Erythroblast (primary cell): Measurements from ENCODE around the gene MGAT5B.

ENCODE experiments used
- DNase-seq, 2 experiments: peaks; one replicate each; lab custom pipeline; 2025; lab: John Stamatoyannopoulos, UW
- GATA1 ChIP-seq: IDR thresholded peaks from 2 replicates; pipeline ENCODE4 v1.6.1; 2011; ENCODE audit warnings: low read depth, mild to moderate bottlenecking, control low read depth, low read length, moderate library complexity
- POLR2A ChIP-seq: IDR thresholded peaks from 2 replicates; pipeline ENCODE4 v1.6.1; 2011; ENCODE audit warnings: mild to moderate bottlenecking, low read length

The MGAT5B gene

DNA sequence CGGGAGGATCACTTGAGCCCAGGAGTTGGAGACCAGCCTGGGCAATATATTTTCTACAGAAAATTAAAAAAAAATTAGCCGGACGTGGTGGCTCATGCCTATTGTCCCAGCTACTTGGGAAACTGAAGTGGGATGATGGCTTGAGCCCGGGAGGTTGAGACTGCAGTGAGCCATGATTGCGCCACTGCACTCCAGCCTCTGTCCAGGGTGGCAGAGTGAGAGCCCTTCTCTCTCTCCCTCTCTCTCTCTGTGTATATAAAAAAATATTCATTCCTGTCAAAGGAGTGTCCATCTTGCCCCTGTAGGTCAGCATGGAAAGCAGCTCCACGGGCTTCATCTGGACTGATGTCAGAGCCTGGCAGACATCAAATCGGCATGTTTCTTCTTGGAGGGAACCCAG lies 31.2 kb downstream of the MGAT5B start:
- TF ChIP-seq POLR2A (no peak), GATA1 (no peak)
- no peak for DNase-seq

DNA sequence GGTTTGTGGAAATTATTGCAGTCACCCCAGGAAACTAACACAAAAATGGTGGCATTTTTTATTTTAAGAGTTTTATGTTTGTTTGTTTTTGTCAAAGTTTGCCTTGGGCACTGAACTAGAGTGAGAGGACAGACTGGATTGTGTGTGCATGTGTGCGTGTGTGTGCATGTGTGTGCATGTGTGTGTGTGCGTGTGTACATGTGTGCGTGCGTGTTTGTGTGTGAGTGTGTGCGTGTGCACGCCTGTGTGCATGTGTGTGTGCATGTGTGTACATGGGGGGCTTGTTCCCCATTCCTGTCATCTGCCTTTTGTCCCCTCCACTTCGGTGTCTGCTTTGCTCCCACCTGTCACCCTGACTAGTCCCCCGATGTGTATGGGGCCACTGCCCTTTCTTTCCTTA lies 32.5 kb downstream of the MGAT5B start:
- TF ChIP-seq GATA1 = no peak
- no peak for TF ChIP-seq POLR2A

DNA sequence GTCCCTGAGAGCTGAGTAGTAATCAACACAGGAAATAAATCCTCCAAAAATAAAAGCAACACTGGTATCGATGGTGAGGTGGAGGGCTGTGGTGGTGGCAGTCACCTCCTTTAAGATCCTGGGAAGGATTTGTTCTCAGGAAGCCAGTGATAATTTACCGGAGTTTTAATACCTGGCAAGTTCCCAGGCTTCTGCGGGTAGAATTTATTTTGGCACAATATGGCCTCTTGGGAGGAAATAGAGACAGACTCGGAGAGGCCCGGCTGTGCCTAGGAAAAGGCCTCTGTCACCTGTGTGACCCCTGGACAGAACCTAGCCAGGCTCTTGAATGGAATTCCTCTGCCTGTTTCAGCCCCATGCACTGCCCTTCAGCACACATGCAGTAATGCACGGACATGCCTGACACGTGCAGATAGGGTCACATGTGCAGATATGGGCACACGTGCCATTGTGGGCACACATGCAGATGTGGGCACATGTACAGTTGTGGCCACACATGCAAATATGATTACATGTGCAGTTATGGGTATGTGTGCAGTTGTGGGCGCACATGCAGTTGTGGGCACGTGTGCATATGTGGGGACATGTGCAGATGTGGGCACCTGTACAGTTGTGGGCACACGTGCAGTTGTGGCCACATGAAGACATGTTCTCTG lies 33.5 kb downstream of the MGAT5B start:
- no peak for DNase-seq
- TF ChIP-seq GATA1 = no peak
- TF ChIP-seq POLR2A = no peak

More for the DNA sequence above, 32.5 kb downstream of the MGAT5B start:
- no peak for DNase-seq

DNA sequence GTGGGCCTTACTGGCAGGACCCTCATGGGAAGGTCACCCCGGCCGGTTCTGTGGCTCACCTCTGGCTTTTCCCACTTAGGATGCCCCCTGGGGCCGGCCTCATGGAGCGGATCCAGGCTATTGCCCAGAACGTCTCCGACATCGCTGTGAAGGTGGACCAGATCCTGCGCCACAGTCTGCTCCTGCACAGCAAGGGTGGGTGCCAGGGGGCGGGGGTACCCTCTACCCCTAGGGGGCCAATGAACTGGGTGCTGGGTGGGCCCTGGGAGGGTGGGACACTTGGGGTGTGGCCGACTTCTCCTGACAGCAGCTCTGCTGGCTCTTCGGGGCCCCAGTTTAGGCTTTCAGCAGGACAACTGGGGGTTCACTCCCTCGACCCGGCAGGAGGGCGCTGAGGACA lies 34.3 kb downstream of the MGAT5B start:
- DNase-seq = no peak
- TF ChIP-seq POLR2A (no peak), GATA1 (no peak)

DNA sequence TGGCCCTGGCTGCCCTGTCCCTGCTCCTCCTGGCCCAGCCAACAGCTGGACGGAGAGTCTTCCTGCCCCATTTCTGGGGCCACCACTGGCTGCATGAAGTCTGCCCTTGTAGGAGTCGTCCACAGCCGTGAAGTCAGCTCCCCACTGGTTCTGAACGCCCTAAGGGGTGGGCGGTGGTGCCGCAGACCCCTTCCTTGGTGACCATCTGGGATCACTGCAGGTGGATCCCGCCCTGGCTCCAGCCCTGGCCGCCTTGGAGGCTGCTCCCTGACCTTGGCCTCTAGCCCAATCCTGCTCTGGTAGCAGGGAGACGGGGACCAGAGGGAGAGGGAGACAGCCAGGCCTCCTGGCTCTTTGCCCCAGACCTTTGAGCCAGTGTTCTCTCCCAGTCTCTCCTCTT lies 35.4 kb downstream of the MGAT5B start:
- DNase-seq = no peak
- TF ChIP-seq GATA1 (no peak), POLR2A (no peak)

DNA sequence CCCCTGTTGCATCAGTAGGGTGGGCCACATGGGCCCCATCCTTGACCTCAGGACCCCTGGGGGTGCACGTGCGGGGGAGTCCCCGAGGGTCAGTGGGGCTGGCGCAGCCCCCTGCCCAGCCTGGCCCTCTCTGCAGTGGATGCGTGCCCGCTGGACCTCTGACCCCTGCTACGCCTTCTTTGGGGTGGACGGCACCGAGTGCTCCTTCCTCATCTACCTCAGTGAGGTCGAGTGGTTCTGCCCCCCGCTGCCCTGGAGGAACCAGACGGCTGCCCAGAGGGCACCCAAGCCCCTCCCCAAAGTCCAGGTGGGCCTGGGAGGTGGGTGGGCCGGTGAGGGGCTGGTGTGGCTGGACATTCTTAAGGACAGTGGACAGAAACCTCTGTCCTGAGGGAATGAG lies 35.9 kb downstream of the MGAT5B start:
- DNase-seq = no peak
- TF ChIP-seq GATA1 (no peak), POLR2A (no peak)

DNA sequence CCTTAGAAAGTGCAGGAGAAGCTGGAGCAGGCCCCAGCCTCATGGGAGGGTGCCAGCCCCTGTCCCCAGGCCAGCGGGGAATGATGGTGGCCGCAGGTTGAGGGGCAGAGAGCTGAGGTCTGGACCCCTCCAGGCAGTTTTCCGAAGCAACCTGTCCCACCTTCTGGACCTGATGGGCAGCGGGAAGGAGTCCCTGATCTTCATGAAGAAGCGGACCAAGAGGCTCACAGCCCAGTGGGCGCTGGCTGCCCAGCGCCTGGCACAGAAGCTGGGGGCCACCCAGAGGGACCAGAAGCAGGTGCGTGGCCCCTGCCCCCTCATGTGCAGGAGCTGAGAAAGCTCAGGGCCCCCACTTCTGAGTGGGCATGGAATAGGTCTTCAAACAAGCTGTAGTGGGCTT lies 36.8 kb downstream of the MGAT5B start:
- TF ChIP-seq GATA1 = no peak
- DNase-seq = no peak

DNA sequence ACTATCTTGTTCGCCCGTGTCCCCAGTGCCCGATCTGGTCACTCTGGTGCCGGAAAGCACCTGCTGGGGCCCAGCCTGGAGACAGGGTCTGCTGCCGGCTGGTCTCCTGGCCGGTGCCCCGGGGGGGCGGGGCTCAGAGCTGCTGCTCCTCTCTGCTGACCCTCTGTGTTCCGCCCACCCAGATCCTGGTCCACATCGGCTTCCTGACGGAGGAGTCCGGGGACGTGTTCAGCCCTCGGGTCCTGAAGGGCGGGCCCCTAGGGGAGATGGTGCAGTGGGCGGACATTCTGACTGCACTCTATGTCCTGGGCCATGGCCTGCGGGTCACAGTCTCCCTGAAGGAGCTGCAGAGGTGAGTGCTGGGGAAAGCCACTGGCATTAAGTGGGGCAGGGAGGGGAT lies 37.6 kb downstream of the MGAT5B start:
- TF ChIP-seq POLR2A = no peak
- no peak for TF ChIP-seq GATA1
- no peak for DNase-seq

DNA sequence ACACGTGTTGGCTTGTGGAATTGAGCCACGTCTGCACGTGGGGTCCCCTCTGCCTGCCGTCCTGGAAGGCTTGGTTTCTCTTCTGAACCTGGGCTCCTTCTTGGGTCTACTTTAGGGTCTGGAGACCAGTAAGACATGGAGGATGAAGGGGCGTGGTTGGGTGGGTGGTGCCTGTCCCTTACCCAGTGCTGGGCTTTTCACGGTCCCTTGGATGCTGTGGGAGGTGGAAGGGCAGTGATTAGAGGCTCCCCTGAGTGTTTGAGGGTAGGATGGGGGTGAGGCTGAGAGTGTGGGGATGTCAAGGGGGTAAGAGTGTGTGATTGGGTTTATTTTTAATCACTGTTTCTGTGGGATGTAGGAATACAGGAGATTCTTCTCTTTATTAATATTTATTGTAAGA lies 38.3 kb downstream of the MGAT5B start:
- TF ChIP-seq POLR2A (no peak), GATA1 (no peak)

DNA sequence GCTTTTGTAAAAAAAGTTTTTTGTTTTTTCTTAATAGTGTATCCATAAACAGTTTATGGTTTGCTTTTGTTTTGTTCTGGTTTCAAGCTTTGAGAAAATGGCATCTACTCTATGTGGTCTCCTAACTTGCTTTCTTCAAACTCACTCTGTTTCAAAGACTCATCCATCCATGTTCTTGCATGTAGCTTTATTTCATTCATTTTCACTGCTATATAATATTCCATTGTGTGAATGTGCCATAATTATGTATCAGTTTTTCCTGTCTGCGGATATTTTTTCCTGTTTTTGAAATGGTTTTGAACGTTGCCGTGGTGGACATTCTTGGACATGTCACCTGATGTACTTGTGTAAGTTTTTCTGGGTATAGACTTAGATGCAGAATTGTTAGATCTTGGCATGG lies 39.1 kb downstream of the MGAT5B start:
- no peak for DNase-seq
- no peak for TF ChIP-seq GATA1
- TF ChIP-seq POLR2A = no peak

More for the DNA sequence above, 38.3 kb downstream of the MGAT5B start:
- DNase-seq = no peak

DNA sequence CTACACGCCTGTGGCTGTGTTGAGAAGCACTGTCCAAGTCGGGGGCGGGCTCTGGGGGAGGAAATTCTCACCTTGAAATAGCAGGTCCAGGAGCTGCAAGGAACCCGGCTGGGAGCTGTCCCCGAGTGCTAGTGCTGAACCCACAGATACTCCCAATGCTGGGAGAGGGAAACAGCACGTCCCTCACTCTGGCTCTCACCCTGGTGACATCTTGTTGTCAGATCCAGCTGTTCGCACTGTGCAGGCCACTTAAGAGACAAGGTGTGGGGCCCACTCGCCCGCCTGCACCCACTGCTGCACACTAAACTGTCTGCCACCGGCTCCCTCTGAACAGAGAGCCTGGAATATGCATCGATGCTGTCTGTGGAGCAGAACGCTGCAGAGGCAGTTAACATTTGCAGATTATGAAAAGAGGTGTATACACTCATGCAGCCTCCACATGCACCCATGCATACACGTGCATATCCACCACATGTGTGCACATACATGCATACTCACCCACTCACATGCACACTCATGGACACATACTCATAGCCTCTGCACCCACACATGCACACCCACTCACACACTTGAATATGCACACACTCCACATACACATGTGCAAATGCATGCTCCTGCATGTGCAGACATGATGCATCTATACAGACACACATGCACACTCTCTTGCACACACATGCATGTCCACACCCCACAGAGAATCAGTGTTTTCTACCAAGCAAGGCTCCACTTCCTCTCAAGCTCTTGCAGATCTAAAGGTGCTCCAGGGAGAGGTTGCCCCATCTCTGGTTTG lies 42.0 kb downstream of the MGAT5B start:
- TF ChIP-seq GATA1 (no peak), POLR2A (no peak)

DNA sequence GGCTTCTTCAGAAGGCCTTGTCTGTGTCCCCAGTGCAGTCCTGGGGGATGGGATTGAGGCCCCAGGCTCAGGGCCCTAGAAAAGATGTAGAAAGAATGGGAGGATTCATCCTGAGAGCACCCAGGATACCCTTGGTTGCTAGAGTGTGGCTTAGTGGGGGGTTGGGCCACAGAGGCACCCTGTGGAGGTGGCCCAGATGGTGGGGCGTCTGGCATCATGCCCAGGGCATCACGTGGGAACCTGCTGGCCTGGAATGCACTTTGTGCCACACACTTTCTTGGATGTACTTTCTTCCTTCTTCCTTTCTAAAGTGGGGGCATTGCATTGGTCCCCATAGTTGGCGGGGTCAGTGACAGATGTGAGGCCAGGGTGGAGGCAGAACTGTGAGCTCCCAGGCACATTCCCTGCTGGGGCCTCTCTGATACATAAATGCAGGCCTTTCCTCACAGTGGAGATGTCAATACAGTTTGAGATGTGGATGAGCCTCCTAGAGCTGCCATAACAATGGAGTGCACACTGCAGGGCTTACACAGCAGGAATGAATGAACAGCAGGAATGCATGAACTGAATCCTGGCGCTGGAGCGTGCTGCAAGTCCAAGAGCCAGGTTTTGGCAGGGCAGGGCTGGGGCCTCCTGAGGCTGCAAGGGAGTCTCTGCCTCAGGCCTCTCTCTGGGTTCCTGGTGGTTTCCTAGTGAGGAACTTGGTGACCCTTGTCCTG lies 43.3 kb downstream of the MGAT5B start:
- DNase-seq = no peak
- no peak for TF ChIP-seq GATA1
- TF ChIP-seq POLR2A = no peak

More for the DNA sequence above, 42.0 kb downstream of the MGAT5B start:
- peak; percentile 31 to 38 for DNase-seq

DNA sequence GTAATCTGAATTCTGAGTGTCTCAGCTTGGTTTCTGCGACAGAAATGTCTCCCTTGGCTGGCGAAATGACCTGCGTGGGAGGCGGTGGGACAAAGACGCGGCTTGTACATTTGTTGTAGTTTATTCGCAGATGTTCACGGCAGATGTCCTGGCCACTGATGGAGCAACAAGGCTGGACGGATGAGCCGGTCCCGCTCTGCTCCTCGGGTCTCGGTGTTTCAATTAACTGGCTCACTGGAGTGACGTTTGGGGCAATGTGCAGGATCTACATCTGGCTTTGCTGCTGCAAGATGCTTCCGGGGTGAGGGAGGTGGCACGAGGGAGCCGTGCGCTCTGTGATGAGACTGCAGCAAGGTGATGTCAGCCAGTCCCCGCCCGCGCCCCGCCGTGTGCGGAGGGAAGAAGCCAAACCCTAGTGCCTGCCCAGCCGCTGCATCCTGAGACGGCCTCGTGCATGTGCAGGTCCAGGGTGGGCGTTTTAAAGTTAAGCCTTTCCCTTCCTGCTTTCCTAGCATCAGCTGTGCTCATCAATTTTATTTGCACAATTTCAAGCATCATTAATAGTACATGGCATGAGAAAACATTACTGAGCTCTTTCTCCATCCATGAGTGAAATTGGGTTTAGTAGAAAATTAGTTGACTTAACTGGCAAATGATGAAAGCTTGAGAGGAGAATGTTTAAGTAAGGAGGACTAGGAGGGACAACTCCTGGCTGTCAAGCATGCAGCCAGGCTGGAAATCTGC lies 44.4 kb downstream of the MGAT5B start:
- TF ChIP-seq POLR2A (no peak), GATA1 (no peak)
- no peak for DNase-seq
